HCT116 (cell line): Measurements from ENCODE around the gene KIF25. TPM values are rescaled to one million over a fixed set of nuclear protein-coding genes. Genes with fewer than 3 reads are reported as not detected.

Experiments used
- ATAC-seq: fragments of 200-7000 bp; cut with Tn5 transposase; 2 replicates; pipeline ENCODE4 v1.9.1; 2020; ENCODE audit warnings: mild to moderate bottlenecking, moderate library complexity
- BruUV-seq: library from RNA; stranded (reverse); fragments of 400-500 nt; replicated peaks from 2 replicates; lab custom pipeline; 2021; lab: Mats Ljungman, UMichigan
- CTCF ChIA-PET: fragments of 300-600 bp; sonication (Branson Sonifier 250); formaldehyde crosslinking; loops from one replicate; lab custom pipeline; 2021; ENCODE audit warnings: antibody characterized with exemption; lab: Charles Lee
- POLR2A ChIA-PET: fragments of 300-600, 350-600 bp; sonication (Branson Sonifier 250); formaldehyde crosslinking; loops from one replicate; lab custom pipeline; 2021; ENCODE audit warnings: antibody characterized with exemption; lab: Charles Lee
- RAD21 ChIA-PET, 2 experiments: fragments of 300-600 bp; sonication (Branson Sonifier 250); formaldehyde crosslinking; loops; one replicate each; lab custom pipeline; 2023; ENCODE audit warnings: low total read pairs in 2 of 2; ENCODE audit not compliant: uncharacterized antibody in 2 of 2, unreplicated experiment in 2 of 2, low non-redundant PET in 1 of 2; lab: Charles Lee
- DNase-seq: peaks from one replicate; pipeline ENCODE4 v3.0.0-alpha.2; 2010; ENCODE audit warnings: low read depth, low spot score
- H2AFZ ChIP-seq: fragments of 200-600 bp; shearing (Covaris generic), sonication (generic); 2 replicates; pipeline ENCODE4 v1.6.1; 2017; ENCODE audit warnings: low read depth, mixed run types, mixed read lengths, antibody characterized with exemption, low read length; ENCODE audit not compliant: poor library complexity, severe bottlenecking
- H3K27ac ChIP-seq: 2 replicates; pipeline ENCODE4 v1.5.1; 2012; ENCODE audit warnings: low read depth, low read length
- H3K27me3 ChIP-seq: fragments of 200-600 bp; sonication (generic); 2 replicates; pipeline ENCODE4 v1.6.1; 2016; ENCODE audit warnings: mixed run types, low read length, mixed read lengths; ENCODE audit not compliant: insufficient read depth
- H3K36me3 ChIP-seq, 2 experiments: fragments of 200-500 bp in 1 of 2; fragments of 200-600 bp in 1 of 2; sonication (Bioruptor generic) in 1 of 2; sonication (generic) in 1 of 2; 2 replicates each; pipeline versions ENCODE4 v1.5.1 to v1.6.1; 2014 to 2016; ENCODE audit warnings: low read length in 2 of 2, inconsistent platforms in 1 of 2, mixed read lengths in 1 of 2, mixed run types in 1 of 2; ENCODE audit not compliant: insufficient read depth in 2 of 2, control insufficient read depth in 1 of 2
- H3K4me1 ChIP-seq, 2 experiments: fragments of 200-600 bp in 1 of 2; sonication (generic) in 1 of 2; 2 replicates each; pipeline versions ENCODE4 v1.5.1 to v1.6.1; 2012 to 2017; ENCODE audit warnings: low read length in 2 of 2, inconsistent platforms in 1 of 2, mild to moderate bottlenecking in 1 of 2, mixed read lengths in 1 of 2, mixed run types in 1 of 2, moderate library complexity in 1 of 2; ENCODE audit not compliant: insufficient read depth in 2 of 2, control insufficient read depth in 1 of 2
- H3K4me2 ChIP-seq: fragments of 200-600 bp; sonication (generic); 2 replicates; pipeline ENCODE4 v1.6.1; 2017; ENCODE audit warnings: mixed run types, low read length, mixed read lengths
- H3K4me3 ChIP-seq, 2 experiments: fragments of 200-600 bp in 1 of 2; sonication (generic) in 1 of 2; replicated peaks in 1 of 2; 2 replicates each; pipeline ENCODE4 v1.5.1; 2011 to 2016; ENCODE audit warnings: low read length in 2 of 2, control low read depth in 1 of 2, low read depth in 1 of 2, mild to moderate bottlenecking in 1 of 2, mixed read lengths in 1 of 2, mixed run types in 1 of 2
- H3K79me2 ChIP-seq: fragments of 200-600 bp; sonication (generic); 2 replicates; pipeline ENCODE4 v1.6.1; 2017; ENCODE audit warnings: mild to moderate bottlenecking, mixed run types, low read length, moderate library complexity, mixed read lengths; ENCODE audit not compliant: insufficient read depth
- H3K9ac ChIP-seq: fragments of 200-600 bp; sonication (generic); 2 replicates; pipeline ENCODE4 v1.6.1; 2016; ENCODE audit warnings: low read length, mixed read lengths
- H3K9me2 ChIP-seq: fragments of 200-600 bp; sonication (generic), shearing (Covaris generic); 2 replicates; pipeline ENCODE4 v1.6.1; 2017; ENCODE audit warnings: mixed run types, mild to moderate bottlenecking, moderate library complexity; ENCODE audit not compliant: insufficient read depth
- H3K9me3 ChIP-seq, 2 experiments: fragments of 200-500 bp in 1 of 2; fragments of 200-600 bp in 1 of 2; sonication (Bioruptor generic) in 1 of 2; sonication (generic) in 1 of 2; 2 replicates each; pipeline ENCODE4 v1.6.1; 2014 to 2017; ENCODE audit warnings: low read length in 2 of 2, mixed read lengths in 2 of 2, inconsistent platforms in 1 of 2, low read depth in 1 of 2, mild to moderate bottlenecking in 1 of 2, mixed run types in 1 of 2, moderate library complexity in 1 of 2; ENCODE audit not compliant: control insufficient read depth in 1 of 2, insufficient read depth in 1 of 2
- H4K20me1 ChIP-seq: fragments of 200-600 bp; sonication (generic), shearing (Covaris generic); 2 replicates; pipeline ENCODE4 v1.6.1; 2017; ENCODE audit warnings: mixed run types, mild to moderate bottlenecking, moderate library complexity; ENCODE audit not compliant: insufficient read depth
- CEBPB ChIP-seq: IDR thresholded peaks from 2 replicates; pipeline ENCODE4 v1.6.1; 2012; ENCODE audit warnings: low read depth
- POLR2AphosphoS5 ChIP-seq: IDR thresholded peaks from 2 replicates; pipeline ENCODE4 v1.6.1; 2011; ENCODE audit warnings: mild to moderate bottlenecking, low read depth, low read length, moderate library complexity
- RAD21 ChIP-seq: IDR thresholded peaks from 2 replicates; pipeline ENCODE4 v1.6.1; 2012; ENCODE audit warnings: low read depth, mild to moderate bottlenecking
- SIN3A ChIP-seq: IDR thresholded peaks from 2 replicates; pipeline ENCODE4 v1.6.1; 2012; ENCODE audit warnings: low read depth
- SP1 ChIP-seq: IDR thresholded peaks from 2 replicates; pipeline ENCODE4 v1.6.1; 2012; ENCODE audit warnings: low read depth
- intact Hi-C: fragments of 100-400 bp; cut with micrococcal nuclease; formaldehyde crosslinking; loops from 2 replicates; pipeline ENCODE4 v1.10.0; 2022
- total RNA-seq: library from RNA; stranded (reverse); gene quantifications from one replicate; pipeline ENCODE4 v1.2.1, GENCODE V29; 2021; ENCODE audit not compliant: unreplicated experiment
- TF ChIP-seq, protein P1 (sequence below), 3 experiments: fragments of 200-600 bp in 1 of 3; sonication (generic) in 1 of 3; IDR thresholded peaks in 2 of 3; conservative IDR thresholded peaks in 1 of 3; 2 replicates each; pipeline ENCODE4 v1.5.1; 2012 to 2017; ENCODE audit warnings: low read depth in 2 of 3, low read length in 2 of 3, antibody characterized with exemption in 1 of 3, borderline replicate concordance in 1 of 3, control low read depth in 1 of 3, mild to moderate bottlenecking in 1 of 3, mixed read lengths in 1 of 3, mixed run types in 1 of 3, moderate library complexity in 1 of 3; ENCODE audit not compliant: insufficient read depth in 1 of 3
- TF ChIP-seq, protein P2 (sequence below): IDR thresholded peaks from 2 replicates; pipeline ENCODE4 v1.6.1; 2012

The KIF25 gene
- total RNA-seq, 1 experiment from 2014 or later, result not detected

DNA sequence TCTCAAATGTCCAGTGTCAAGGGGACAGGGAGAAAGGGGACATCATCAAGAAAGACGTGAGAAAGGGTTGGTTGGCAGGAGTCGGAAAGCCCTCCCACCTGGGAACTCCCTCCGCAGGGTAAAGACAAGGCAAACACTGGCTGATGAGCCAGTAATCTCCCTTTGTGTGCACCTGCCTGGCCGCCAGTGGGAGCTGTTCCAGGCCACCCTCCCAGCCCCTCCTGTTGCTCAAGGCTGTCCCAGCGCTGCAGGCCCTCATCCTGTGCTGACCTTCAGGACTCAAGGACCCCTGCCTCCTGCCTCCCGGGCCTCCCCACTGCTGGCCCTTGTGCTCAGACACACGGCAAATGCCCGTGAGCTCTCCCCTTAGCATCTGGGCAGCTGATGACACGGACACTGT, 74.1 kb downstream of the KIF25 start:
- no TSS peak for BruUV-seq
- POLR2A ChIA-PET, result no interaction called here
- RAD21 ChIA-PET, result no interaction called here
- Histone ChIP-seq H2AFZ (no peak overlapping the region), H3K4me2 (no peak overlapping the region), H3K9me2 (no peaks in the 10 kb centered on the region), H3K79me2 (no peaks in the 10 kb centered on the region), H3K36me3 (no peaks in the 10 kb centered on the region), H3K4me3 (no peak overlapping the region), H4K20me1 (no peaks in the 10 kb centered on the region), H3K27me3 (no peaks in the 10 kb centered on the region), H3K4me1 (no peaks in the 10 kb centered on the region), H3K9ac (no peak overlapping the region), H3K27ac (no peak overlapping the region), H3K9me3 (no peaks in the 10 kb centered on the region)
- CTCF ChIA-PET, result no interaction called here
- DNase-seq (no peak), ATAC-seq (peak; percentile 91)
- no peak for TF ChIP-seq POLR2AphosphoS5
- TF ChIP-seq RAD21, result peak; percentile 30
- TF ChIP-seq, protein P1, sequence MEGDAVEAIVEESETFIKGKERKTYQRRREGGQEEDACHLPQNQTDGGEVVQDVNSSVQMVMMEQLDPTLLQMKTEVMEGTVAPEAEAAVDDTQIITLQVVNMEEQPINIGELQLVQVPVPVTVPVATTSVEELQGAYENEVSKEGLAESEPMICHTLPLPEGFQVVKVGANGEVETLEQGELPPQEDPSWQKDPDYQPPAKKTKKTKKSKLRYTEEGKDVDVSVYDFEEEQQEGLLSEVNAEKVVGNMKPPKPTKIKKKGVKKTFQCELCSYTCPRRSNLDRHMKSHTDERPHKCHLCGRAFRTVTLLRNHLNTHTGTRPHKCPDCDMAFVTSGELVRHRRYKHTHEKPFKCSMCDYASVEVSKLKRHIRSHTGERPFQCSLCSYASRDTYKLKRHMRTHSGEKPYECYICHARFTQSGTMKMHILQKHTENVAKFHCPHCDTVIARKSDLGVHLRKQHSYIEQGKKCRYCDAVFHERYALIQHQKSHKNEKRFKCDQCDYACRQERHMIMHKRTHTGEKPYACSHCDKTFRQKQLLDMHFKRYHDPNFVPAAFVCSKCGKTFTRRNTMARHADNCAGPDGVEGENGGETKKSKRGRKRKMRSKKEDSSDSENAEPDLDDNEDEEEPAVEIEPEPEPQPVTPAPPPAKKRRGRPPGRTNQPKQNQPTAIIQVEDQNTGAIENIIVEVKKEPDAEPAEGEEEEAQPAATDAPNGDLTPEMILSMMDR (IDR thresholded peaks at IDR 0.05 in 2 of 3, conservative IDR thresholded peaks at IDR 0.05 in 1 of 3; ENCODE audit: borderline replicate concordance in 1 of 3, insufficient read depth in 1 of 3, low read depth in 2 of 3, low read length in 2 of 3), result peak; percentile 9 to 62 (median 53); a peak in 5 of 6 replicates
- intact Hi-C loops, result loop anchor here (5.0 kb wide), 1 partner anchor 46 kb away; no protein-coding TSS in a partner anchor

DNA sequence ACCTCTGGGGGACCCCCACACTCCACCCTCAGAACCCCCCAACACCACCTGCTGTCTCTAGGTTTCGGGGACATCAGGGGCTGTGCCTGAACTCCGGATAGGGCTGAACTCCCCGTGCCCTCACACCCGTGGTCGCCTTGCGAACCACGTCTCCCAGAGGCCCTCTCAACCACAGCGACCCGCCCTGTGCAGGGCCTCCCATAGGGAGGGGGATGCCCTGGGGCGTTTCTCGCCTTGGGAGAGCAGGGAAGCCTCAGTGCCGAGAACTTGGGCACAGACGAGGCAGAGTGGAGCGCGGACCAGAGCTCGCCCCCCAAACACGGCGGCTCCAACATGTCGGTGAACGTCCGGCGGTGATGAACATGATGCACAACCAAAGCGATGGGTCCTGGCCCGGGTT, 74.8 kb downstream of the KIF25 start:
- H3K4me3 ChIP-seq, result no peak overlapping the region
- POLR2A ChIA-PET, result no interaction called here
- CTCF ChIA-PET, result no interaction called here
- no peaks in the 10 kb centered on the region for H3K27me3 ChIP-seq
- no peak overlapping the region for H3K9ac ChIP-seq
- H3K4me2 ChIP-seq, result no peak overlapping the region
- H2AFZ ChIP-seq, result no peak overlapping the region
- no peak overlapping the region for H3K27ac ChIP-seq
- no peaks in the 10 kb centered on the region for H3K4me1 ChIP-seq
- H4K20me1 ChIP-seq, result no peaks in the 10 kb centered on the region
- no peaks in the 10 kb centered on the region for H3K9me2 ChIP-seq
- no TSS peak for BruUV-seq
- H3K79me2 ChIP-seq, result no peaks in the 10 kb centered on the region
- DNase-seq (no peak), ATAC-seq (no peak)
- no peaks in the 10 kb centered on the region for H3K36me3 ChIP-seq
- RAD21 ChIA-PET, result no interaction called here
- TF ChIP-seq, protein P2, sequence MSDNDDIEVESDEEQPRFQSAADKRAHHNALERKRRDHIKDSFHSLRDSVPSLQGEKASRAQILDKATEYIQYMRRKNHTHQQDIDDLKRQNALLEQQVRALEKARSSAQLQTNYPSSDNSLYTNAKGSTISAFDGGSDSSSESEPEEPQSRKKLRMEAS, result no peak
- TF ChIP-seq SP1, result no peak
- no peak for TF ChIP-seq CEBPB
- no peak for TF ChIP-seq SIN3A
- no peaks in the 10 kb centered on the region for H3K9me3 ChIP-seq
- intact Hi-C loops, result loop anchor here (5.0 kb wide), 1 partner anchor 45 kb away; no protein-coding TSS in a partner anchor
